ENCODE data around the gene XRCC3.
"Not testable (repeated sequence)": the region's sequence is repeated elsewhere in the genome, so short reads cannot be mapped to it uniquely, and the experiment has no call there.

The XRCC3 gene

GRCh38 chr14:103657471-103657870, 57.8 kb downstream of the XRCC3 start:
- TF ChIP-seq CTCF (conservative IDR thresholded peaks at IDR 0.05): no peak
- TF ChIP-seq ZFX (IDR thresholded peaks at IDR 0.05): no peak

GRCh38 chr14:103656756-103657133, 58.5 kb downstream of the XRCC3 start:
- H3K27ac ChIP-seq: no peak overlapping the region
- TF ChIP-seq ZFX (IDR thresholded peaks at IDR 0.05) (no peak), CTCF (conservative IDR thresholded peaks at IDR 0.05) (no peak)

More at GRCh38 chr14:103657471-103657870, 57.8 kb downstream of the XRCC3 start:
- no peak overlapping the region for H3K27ac ChIP-seq

- TF ChIP-seq CTCF (conservative IDR thresholded peaks at IDR 0.05) (no peak), ZFX (IDR thresholded peaks at IDR 0.05) (no peak)
- no peak overlapping the region for H3K27ac ChIP-seq
Observed at GRCh38 chr14:103656031-103656755, 59.1 kb downstream of the XRCC3 start.

GRCh38 chr14:103654619-103655018, 60.6 kb downstream of the XRCC3 start:
- H3K27ac ChIP-seq: no peak overlapping the region
- no peak for TF ChIP-seq ZFX (IDR thresholded peaks at IDR 0.05)
- no peak for TF ChIP-seq CTCF (conservative IDR thresholded peaks at IDR 0.05)

GRCh38 chr14:103653805-103654204, 61.4 kb downstream of the XRCC3 start:
- no peak for TF ChIP-seq CTCF (conservative IDR thresholded peaks at IDR 0.05)
- no peak overlapping the region for H3K27ac ChIP-seq

GRCh38 chr14:103653336-103653735, 61.9 kb downstream of the XRCC3 start:
- not testable (repeated sequence) for H3K27ac ChIP-seq

GRCh38 chr14:103652806-103653205, 62.4 kb downstream of the XRCC3 start:
- no peak overlapping the region for H3K27ac ChIP-seq
- TF ChIP-seq CTCF (conservative IDR thresholded peaks at IDR 0.05) (no peak), ZFX (IDR thresholded peaks at IDR 0.05) (no peak)

- TF ChIP-seq CTCF (conservative IDR thresholded peaks at IDR 0.05): no peak
- TF ChIP-seq ZFX (IDR thresholded peaks at IDR 0.05): no peak
- no peak overlapping the region for H3K27ac ChIP-seq
Observed at GRCh38 chr14:103651585-103651984, 63.7 kb downstream of the XRCC3 start.
